ENCODE data around the gene EGR4.
"Not testable (repeated sequence)": the region's sequence is repeated elsewhere in the genome, so short reads cannot be mapped to it uniquely, and the experiment has no call there.

EGR4 gene

GRCh38 chr2:73264332-73264606 is 29.1 kb downstream of the EGR4 start:
- TF ChIP-seq, protein P1, sequence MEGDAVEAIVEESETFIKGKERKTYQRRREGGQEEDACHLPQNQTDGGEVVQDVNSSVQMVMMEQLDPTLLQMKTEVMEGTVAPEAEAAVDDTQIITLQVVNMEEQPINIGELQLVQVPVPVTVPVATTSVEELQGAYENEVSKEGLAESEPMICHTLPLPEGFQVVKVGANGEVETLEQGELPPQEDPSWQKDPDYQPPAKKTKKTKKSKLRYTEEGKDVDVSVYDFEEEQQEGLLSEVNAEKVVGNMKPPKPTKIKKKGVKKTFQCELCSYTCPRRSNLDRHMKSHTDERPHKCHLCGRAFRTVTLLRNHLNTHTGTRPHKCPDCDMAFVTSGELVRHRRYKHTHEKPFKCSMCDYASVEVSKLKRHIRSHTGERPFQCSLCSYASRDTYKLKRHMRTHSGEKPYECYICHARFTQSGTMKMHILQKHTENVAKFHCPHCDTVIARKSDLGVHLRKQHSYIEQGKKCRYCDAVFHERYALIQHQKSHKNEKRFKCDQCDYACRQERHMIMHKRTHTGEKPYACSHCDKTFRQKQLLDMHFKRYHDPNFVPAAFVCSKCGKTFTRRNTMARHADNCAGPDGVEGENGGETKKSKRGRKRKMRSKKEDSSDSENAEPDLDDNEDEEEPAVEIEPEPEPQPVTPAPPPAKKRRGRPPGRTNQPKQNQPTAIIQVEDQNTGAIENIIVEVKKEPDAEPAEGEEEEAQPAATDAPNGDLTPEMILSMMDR (IDR thresholded peaks at IDR 0.05; ENCODE audit: borderline replicate concordance, insufficient read depth, low read depth, low read length), result no peak
- no peak overlapping the region for H3K4me3 ChIP-seq (ENCODE audit: low read depth, low read length)

DNA sequence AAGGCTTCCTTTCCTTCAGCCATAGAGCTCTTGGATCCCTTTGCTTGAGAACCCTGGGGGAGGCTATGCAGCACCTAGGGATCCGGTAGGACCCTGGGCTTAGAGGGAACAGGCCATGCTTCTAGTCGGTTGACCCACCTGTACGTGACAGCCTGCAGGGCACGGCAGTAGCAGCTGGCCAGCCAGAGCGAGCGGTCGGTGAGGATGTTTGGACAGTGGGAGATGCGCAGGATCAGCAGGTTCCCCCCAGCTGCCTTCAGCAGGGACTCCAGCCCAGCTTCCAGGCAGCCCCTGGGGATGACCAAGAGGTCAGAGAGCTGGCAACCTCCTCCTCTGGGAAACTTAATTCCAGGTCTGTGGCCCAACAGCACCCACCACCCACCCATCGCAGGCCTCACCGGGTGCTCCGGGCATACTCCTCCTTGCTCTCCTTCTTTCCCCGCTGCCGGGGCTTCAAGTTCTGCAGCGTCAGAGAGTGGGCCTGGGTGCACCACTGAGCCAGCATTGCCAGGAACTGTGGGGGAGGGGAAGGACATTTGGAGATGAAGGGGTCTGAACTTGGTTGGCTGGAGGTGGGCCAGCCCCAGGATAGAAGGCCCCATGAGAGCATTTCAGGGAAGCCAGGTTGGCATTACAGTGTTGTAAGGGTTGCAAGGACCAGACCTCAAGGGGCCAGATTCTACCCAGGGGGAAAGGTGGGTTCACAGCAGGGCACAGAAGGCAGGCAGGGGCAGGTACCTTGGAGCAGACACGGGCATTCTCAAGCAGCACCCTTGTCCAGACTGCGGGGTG is 29.6 kb downstream of the EGR4 start:
- TF ChIP-seq, protein P1 (IDR thresholded peaks at IDR 0.05; ENCODE audit: borderline replicate concordance, insufficient read depth, low read depth, low read length), result no peak
- no peak overlapping the region for H3K4me3 ChIP-seq (ENCODE audit: low read depth, low read length)

GRCh38 chr2:73262691-73263429 is 30.5 kb downstream of the EGR4 start:
- H3K4me3 ChIP-seq (ENCODE audit: low read depth, low read length), result not testable (repeated sequence)

- TF ChIP-seq, protein P1 (IDR thresholded peaks at IDR 0.05; ENCODE audit: borderline replicate concordance, insufficient read depth, low read depth, low read length), result no peak
- no peak overlapping the region for H3K4me3 ChIP-seq (ENCODE audit: low read depth, low read length)
These were observed 31.2 kb downstream of the EGR4 start for GRCh38 chr2:73262108-73262651.

DNA sequence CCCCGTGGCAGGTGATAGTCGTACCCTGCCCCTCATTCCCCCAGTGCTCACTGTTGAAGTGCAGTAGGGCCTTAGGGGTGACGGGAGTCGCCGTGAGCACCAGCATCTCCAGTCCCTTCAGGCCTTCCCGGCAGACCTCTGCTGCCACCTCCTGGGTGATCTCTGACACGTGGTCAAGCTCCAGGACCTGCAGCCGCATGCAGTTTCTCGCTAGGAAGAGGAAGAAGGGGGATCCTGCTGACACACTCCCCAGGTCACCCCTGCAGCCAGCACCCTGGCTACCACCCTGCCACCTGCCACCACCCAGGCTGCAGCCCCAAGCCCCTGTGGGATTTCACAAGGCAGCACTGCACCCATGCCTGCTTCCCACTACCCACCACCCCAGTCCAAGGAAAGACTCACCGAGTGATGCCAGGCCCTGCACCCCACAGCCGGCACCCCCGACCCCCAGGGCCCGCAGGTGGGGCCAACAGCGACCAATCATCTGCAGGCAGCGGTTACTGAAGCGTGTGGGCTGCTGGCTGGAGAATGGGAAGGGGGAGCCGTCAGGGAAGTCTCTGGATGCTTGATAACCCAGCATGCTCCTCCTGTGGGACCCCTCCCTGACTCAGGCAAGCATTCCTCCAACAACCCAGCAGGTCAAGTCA is 32.9 kb downstream of the EGR4 start:
- TF ChIP-seq, protein P1 (IDR thresholded peaks at IDR 0.05; ENCODE audit: borderline replicate concordance, insufficient read depth, low read depth, low read length), result peak; percentile 28; the same call in 1 of the 2 replicates

GRCh38 chr2:73259704-73260337 is 33.5 kb downstream of the EGR4 start:
- TF ChIP-seq, protein P1 (IDR thresholded peaks at IDR 0.05; ENCODE audit: borderline replicate concordance, insufficient read depth, low read depth, low read length), result no peak

More for the DNA sequence above, 32.9 kb downstream of the EGR4 start:
- no peak overlapping the region for H3K4me3 ChIP-seq (ENCODE audit: low read depth, low read length)

GRCh38 chr2:73259276-73259675 is 34.1 kb downstream of the EGR4 start:
- no peak overlapping the region for H3K4me3 ChIP-seq (ENCODE audit: low read depth, low read length)
- TF ChIP-seq, protein P1 (IDR thresholded peaks at IDR 0.05; ENCODE audit: borderline replicate concordance, insufficient read depth, low read depth, low read length), result no peak

More at GRCh38 chr2:73259704-73260337, 33.5 kb downstream of the EGR4 start:
- no peak overlapping the region for H3K4me3 ChIP-seq (ENCODE audit: low read depth, low read length)

Data from GM12875 (cell line).